Stimulated activated CD4-positive, alpha-beta T cell treated with anti-CD3 and anti-CD28 coated beads, Interleukin-4, amount 100 ng/mL, for 4 hours (primary cell): ENCODE results near the gene COA8.

Experiments
- DNase-seq, 2 experiments: peaks; one replicate each; pipeline ENCODE4 v3.0.0-alpha.2; 2020

Gene COA8

GRCh38 chr14:103537175-103537990, 25.4 kb upstream of the COA8 start:
- DNase-seq, result no peak

- no peak for DNase-seq
Observed at GRCh38 chr14:103538291-103539055, 24.3 kb upstream of the COA8 start.

DNA sequence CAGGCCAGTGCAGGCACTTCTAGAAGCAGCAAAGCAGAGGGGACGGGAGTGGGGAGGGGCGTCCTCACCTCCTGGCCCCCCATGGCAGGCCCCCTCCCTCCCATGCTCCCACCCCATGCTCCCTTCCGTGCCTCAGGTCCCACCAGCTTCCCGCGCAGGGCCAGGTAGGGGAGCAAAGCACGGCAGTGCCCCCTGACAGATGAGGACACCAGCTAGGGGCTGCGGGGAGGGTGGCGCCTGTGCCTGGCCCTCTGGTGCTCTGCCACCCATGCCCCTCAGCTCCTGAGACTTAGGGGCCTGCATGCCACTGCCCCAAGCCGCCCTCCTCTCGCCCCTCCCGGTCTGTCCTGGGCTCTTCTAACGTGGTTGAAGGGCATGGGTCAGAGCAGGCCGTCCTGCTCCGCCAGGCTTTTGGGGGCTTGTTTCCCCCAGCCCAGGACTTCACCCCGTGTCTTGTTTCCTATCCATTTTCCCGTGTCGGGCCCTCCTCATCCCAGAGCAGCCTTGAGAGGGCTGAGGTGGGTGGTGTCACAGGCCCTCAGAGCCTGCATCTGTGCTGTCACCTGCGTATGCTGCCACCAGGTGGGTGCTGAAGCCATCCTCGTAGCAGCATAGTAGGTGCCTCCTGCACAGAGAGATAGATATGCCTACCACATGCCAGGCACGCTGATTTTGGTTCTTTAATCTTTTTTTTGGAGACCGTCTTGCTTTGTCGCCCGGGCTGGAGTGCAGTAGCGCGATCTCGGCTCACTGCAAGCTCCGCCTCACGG, 23.5 kb upstream of the COA8 start:
- no peak for DNase-seq

DNA sequence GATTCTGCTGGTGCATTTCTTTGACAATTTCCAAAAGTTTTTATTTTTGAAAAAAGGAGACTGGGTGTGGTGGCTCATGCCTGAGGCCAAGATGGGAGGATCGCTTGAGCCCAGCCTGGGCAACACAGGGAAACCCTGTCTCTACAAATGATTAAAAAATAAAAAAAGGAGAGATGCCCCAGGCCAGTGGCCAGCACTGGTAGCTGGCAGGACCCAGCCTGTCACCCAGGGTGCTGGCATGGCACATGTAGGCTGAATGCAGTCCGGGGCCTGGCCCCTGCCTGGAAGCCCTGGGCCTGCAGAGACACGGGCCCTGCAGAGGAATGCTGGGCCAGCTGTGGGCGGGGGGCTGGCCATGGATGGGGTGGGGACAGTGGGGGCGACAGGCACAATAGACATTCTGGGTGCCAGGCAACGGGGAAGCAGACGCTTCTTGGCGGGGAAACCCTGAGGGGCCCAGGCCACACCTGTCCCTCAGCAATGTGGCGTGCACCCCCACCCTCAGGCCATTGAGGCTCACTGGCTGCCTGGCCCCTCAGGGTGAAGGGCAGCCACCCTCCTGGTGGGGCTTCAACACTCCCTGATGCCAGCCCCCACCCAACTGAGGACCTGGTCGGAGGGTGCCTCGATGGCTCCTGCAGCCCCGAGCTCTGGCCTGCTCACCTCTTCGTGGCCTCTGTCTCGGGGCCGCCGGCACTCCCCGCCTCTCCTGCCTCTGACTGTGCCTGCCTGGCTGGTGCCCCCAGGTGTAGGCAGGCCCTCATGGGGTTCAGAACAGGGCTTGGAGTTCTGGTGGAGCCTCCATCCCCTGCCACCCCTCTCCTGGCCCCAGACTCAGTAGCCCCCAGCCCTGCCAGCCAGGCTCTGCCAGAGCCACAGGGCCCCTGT, 21.7 kb upstream of the COA8 start:
- DNase-seq, result no peak

DNA sequence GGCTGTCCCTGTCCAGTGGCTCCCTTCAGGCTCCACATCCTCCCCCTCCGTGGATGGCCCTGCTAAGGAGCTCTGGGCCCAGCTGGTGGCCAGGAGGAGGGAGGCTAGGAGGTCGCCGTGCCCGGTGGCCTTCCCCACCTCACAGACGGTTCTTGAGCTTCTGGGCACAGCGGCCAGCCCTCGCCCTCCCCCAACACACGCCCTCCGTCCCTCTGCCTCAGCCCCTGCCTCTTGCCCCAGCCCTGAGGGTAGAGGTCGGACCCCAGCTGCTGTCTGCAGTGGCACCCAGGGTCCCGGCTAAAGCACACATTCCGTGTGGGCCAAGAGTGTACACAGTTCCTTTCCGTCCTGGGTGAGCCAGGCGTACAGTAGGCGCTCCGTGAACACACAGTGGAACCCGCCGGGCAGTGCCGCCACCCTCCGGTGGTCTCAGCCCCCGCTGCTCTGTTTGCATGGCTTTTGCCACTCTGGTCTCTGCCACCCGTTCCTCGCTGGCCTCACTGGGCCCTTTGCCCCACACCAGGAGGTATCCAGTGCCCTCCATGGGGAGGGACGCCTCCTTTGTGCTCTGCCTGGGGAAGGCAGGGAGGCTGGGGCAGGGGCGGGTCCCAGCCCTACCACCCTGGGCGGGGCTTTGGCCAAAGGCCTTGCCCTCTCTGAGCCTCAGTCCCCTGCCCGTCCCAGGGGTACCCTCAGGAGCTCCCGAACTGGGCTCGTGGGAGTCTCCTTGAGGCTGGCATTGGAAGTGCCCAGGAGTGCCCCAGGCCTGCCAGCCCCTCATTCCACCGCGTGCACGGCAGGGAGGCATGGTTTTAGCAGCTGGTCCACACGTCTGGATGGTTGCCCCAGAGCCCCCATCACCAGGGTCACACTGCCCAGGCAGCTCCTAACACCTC, 20.8 kb upstream of the COA8 start:
- DNase-seq, result no peak

DNA sequence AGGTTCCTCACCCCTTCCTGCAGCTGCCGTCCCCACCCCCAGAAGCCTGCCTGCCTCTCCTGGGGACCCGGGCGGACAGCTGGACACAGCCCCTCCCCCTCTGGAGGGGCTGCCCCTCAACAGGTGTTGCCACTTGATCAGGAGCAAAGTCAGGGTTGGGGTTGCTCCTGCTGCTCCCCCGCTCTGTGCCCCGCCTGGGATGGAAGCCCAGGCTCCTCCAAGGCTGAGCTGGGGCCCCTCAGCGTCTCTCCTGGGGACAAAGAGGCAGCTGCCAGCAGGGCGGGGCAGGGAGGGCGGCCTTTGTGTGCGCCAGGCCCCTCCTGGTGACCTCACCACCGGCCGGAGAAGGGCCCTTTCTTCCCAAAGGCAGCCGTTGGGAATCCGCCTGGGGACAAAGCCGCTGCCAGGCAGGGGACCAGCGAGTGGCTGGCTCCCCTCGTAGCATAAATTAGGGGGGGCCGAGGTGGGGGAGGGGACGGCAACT, 20.1 kb upstream of the COA8 start:
- no peak for DNase-seq

DNA sequence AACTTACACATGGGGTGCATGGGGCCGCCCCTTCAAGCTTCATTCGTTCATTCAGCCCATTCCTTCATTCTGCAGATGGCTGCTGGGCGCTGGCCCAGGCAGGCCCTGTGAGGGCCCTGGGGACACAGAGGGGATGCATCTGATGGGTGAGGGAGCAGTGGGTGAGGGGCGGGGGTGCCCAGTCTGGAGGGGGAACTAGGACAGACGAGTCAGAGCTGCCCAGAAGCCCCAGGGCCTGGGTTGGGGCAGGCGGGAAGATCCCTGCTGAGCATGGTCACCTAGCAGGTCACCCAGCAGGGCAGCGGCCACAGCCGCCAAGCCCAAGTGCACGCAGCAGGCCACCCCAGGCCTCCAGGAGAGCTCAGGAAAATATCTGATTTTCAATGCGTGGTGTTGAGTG, 19.6 kb upstream of the COA8 start:
- DNase-seq, result no peak

DNA sequence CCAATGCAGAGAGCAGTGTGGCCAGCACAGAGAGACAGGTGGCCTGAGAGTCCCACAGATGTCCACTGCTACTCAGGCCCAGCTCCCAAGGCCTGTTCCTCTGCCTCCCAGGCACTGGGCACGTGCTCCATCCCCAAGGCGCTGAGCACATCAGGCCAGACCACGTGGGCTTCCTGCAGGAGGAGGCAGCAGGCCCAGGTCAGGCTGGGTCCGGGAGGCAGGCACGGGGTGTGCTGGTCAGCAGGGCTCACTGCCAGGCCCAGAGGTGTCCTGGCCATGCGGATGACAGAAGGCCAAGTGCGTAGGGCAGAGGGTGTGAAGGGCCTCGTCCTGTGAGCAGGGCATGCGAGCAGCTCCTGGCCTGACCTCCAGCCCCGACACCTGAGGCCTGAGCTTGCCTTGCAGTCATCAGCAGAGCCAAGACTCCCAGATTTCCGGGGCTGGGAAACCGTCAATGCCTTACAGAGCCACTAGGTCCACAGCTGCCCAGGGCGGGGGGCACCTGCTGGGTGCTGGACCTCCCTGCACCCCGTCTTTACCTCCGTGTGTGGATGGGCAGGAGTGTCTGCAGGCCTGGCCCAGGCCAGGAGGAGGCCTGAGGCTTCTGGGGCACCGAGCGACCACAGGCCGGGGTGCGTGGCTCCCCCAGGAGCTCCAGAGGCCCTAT, 18.9 kb upstream of the COA8 start:
- no peak for DNase-seq

- DNase-seq, result no peak
Observed at GRCh38 chr14:103544388-103545218, 18.2 kb upstream of the COA8 start.

GRCh38 chr14:103545219-103545914, 17.4 kb upstream of the COA8 start:
- no peak for DNase-seq

GRCh38 chr14:103545915-103546651, 16.7 kb upstream of the COA8 start:
- DNase-seq, result no peak

GRCh38 chr14:103546652-103547454, 15.9 kb upstream of the COA8 start:
- peak; percentile 66 to 73 for DNase-seq

DNA sequence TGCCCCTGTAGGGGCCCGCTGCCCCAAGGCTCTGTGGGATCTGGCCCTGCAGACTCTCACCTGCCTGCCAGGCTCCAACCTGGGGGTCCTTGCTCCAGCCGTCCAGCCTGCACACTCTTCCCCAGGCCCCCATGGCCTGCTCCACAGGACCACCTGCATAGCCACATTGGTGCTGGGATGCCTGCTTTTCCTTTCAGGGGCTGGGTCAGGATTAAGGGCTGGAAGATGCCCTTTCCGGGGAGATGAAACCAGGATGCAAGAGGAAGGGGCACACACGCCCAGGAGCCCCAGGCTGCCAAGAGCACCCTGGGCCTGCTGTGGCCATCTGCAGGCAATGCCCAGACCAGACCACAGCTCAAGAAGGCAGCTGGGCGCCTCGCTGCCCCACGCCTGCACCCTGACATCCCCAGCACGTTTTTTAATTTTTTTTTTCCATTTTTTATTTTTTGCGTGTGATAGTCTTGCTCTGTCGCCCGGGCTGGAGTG, 15.3 kb upstream of the COA8 start:
- DNase-seq, result no peak

GRCh38 chr14:103547941-103548462, 14.8 kb upstream of the COA8 start:
- DNase-seq, result no peak

- no peak for DNase-seq
Observed at GRCh38 chr14:103548463-103549351, 14.1 kb upstream of the COA8 start.
